AG09309 (cell line): ENCODE results near the gene EEF1A2.

Source experiments
- DNase-seq: peaks from one replicate; pipeline ENCODE4 v3.0.0-alpha.2; 2010; ENCODE audit warnings: low read depth
- H3K4me3 ChIP-seq: 2 replicates; pipeline ENCODE4 v1.5.1; 2011; ENCODE audit warnings: mild to moderate bottlenecking, low read depth, low read length, moderate library complexity; ENCODE audit not compliant: control insufficient read depth
- TF ChIP-seq, protein P1 (sequence below): IDR thresholded peaks from 2 replicates; pipeline ENCODE4 v1.5.1; 2011; ENCODE audit warnings: mild to moderate bottlenecking, low read depth, low read length, inconsistent platforms; ENCODE audit not compliant: insufficient read depth, control insufficient read depth; ENCODE audit errors: missing control alignments

Gene EEF1A2

DNA sequence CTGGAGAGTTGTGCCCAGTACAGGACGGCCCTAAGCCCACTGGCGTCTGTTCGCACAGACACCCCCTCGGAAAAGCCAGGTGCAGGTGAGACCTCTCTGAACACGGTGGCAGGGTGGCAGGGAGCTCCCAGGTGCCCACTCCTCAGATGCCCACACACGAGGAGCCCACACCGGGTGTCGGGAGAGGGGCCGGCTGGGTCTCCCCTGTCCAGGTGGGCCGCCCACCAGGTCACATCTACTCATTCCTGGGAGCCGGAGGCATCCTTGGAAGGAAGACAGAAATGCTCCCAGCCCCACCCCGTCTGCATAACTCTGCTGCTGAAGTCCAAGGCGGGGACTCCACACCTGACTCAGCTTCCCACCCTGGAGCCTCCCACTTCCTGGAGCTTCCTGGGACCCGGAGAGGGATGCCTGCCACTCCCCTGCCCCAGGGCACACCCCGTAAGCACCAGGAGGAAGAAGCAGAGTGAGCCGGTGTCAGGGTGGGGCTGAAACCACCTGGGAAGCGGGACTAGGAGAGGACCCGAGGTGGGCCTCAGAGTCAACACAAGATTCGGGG is 46.2 kb upstream of the EEF1A2 start:
- H3K4me3 ChIP-seq, result no peak overlapping the region
- DNase-seq, result no peak
- TF ChIP-seq, protein P1, sequence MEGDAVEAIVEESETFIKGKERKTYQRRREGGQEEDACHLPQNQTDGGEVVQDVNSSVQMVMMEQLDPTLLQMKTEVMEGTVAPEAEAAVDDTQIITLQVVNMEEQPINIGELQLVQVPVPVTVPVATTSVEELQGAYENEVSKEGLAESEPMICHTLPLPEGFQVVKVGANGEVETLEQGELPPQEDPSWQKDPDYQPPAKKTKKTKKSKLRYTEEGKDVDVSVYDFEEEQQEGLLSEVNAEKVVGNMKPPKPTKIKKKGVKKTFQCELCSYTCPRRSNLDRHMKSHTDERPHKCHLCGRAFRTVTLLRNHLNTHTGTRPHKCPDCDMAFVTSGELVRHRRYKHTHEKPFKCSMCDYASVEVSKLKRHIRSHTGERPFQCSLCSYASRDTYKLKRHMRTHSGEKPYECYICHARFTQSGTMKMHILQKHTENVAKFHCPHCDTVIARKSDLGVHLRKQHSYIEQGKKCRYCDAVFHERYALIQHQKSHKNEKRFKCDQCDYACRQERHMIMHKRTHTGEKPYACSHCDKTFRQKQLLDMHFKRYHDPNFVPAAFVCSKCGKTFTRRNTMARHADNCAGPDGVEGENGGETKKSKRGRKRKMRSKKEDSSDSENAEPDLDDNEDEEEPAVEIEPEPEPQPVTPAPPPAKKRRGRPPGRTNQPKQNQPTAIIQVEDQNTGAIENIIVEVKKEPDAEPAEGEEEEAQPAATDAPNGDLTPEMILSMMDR, result no peak

DNA sequence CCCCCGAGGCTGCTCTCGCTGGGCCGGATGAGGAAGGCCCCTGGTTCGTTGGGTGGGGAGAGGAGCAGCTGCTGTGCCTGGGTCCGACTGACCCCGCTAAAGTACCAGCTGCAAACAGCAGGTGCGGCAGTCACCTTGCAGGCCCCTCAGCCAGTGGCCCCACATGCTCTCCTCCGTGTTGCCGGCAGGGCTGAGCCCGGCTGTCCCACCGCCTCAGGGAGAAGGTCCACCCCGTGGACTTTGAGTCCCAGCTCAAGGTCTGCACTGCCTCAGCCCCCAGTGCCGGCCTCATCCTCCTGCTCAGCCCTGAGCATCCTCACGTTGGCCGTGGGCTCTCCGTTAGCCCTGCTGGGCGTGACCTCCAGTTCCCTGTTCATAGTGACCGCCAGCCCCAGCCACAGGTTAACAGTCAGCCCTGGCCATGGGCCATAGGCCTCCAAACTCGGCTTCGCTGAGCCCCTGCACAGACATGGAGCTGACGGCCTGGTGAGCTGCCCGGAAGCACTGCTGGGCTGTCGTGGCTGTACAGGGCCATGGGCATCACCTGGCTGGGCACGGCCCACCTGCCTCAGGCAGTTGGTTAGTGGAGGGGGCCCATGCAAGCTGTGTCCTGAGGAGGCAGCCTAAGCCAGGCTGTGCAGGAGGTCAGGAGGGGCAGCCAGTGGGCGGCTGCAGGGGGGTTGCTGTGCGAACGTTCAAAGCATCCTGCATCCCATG is 45.5 kb upstream of the EEF1A2 start:
- TF ChIP-seq, protein P1, result no peak
- no peak for DNase-seq
- H3K4me3 ChIP-seq, result no peak overlapping the region

DNA sequence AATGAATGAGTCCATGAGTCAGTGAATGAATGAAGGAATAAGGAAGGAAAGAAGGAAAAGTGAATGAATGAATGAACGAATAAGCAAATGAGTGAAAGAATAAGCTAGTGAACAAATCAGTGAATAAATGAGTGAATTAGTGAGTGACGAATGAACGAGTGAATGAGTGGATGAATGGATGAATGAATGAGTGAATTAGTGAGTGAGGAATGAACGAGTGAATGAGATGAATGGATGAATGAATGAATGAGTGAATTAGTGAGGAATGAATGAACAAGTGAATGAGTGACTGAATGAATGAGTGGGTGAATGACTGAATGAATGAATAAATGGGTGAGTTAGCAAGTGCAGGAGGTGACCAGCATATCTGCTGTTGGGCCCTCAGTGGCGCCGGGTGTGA is 44.9 kb upstream of the EEF1A2 start:
- TF ChIP-seq, protein P1, result no peak
- no peak overlapping the region for H3K4me3 ChIP-seq
- no peak for DNase-seq

GRCh38 chr20:63543131-63543530 is 44.2 kb upstream of the EEF1A2 start:
- TF ChIP-seq, protein P1, result no peak
- no peak overlapping the region for H3K4me3 ChIP-seq
- DNase-seq, result no peak

- H3K4me3 ChIP-seq, result no peak overlapping the region
- TF ChIP-seq, protein P1, result no peak
- DNase-seq, result no peak
Measured at GRCh38 chr20:63542696-63543095, 43.8 kb upstream of the EEF1A2 start.

DNA sequence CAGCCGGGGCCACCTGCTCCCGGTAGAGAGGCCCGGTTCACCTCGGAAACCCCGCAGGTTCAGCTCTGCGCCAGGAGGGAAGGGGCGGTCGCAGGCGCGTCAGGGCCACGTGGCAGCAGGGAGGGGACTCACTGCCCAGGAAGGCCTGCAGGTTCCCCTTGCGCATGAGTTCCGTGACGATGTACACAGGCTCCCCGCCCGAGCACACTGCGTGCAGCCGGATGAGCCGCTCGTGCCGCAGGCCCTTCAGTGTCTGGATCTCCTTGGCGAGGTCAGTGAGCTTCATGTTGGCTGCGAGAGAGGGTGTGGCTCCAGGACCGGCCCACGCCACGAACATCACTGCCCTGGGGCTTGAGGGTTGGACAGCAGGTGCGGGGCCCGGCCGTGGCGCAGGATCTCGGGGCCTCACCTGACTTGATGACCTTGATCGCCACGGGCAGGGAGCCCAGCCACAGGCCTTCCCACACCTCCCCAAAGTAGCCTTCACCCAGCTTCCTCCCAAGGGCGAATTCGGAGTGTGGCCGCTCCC is 43.2 kb upstream of the EEF1A2 start:
- H3K4me3 ChIP-seq, result no peak overlapping the region
- no peak for DNase-seq
- TF ChIP-seq, protein P1, result no peak

DNA sequence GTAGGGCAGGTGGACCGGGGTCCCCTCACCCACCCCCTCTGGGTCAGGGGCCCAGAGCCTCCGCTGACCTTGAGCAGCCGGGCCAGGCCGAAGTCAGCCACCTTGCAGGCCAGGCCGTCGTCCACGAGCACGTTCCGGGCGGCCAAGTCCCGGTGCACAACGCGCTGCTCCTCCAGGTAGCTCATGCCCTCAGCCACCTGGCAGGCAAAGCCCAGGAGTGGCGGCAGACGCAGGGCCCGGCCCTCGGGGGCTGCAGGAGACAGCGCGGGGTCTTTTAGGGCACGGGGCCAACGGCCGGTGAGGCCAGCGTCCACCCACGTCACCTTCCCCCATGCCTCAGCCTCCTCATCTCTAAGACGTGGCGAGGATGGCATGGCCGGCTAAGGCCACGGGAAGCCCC is 42.5 kb upstream of the EEF1A2 start:
- DNase-seq, result no peak
- TF ChIP-seq, protein P1, result no peak
- no peak overlapping the region for H3K4me3 ChIP-seq
